ENCODE data around the gene PAPPA. TPM values are rescaled to one million over a fixed set of nuclear protein-coding genes. Genes with fewer than 3 reads are reported as not detected.

PAPPA gene
- total RNA-seq, 4 donors from 2014 or later = 0.53 to 2.3 (median 1.4) TPM

DNA sequence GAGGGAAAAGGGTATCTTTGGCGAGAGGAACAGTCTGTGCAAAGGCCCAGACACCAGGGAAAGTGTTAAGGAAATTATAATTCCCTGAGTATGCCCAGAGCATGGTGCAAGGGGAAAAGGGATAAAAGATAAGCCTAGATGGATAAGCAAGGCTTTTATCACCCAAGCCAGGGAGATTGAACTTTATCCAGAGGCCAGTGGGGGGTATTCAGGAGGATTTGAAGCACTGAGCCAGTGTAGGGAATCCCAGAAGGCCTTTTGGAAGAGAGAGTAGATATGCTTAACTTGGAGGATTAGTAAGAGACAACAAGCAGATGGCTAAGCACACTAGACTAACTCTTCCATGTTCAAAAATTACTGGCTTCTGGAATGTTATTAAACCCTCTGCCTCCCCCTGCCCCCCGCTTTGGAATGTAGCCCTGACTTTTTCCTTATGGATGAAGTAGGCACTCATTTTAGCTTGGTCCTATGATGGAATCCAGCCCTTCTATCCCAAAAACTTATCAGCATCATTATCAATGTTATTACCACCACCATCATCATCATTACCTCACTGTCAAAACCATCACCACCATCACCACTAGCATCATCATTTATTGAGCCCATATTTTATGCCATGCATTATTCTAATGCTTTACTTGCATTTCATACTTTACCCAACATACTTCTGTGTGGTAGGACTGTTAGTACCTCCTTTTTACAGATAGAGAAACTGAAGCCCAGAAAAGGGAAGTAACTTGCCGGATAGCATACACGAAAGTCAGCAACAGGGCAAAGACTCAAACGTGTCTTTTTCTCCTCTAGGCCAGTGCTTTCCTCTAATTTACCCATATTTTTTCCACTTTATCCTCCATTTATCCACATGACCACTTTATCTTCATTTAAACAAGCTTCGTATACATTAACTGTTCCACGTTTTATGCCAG, 237.0 kb downstream of the PAPPA start:
- 81% methylated on average over 7 of the region's 7 CpGs for WGBS
- TF ChIP-seq POLR2A (IDR thresholded peaks at IDR 0.05) (no peak), POLR2AphosphoS5 (IDR thresholded peaks at IDR 0.05) (no peak), EP300 (IDR thresholded peaks at IDR 0.05) (no peak)
- TF ChIP-seq, protein P1, sequence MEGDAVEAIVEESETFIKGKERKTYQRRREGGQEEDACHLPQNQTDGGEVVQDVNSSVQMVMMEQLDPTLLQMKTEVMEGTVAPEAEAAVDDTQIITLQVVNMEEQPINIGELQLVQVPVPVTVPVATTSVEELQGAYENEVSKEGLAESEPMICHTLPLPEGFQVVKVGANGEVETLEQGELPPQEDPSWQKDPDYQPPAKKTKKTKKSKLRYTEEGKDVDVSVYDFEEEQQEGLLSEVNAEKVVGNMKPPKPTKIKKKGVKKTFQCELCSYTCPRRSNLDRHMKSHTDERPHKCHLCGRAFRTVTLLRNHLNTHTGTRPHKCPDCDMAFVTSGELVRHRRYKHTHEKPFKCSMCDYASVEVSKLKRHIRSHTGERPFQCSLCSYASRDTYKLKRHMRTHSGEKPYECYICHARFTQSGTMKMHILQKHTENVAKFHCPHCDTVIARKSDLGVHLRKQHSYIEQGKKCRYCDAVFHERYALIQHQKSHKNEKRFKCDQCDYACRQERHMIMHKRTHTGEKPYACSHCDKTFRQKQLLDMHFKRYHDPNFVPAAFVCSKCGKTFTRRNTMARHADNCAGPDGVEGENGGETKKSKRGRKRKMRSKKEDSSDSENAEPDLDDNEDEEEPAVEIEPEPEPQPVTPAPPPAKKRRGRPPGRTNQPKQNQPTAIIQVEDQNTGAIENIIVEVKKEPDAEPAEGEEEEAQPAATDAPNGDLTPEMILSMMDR (IDR thresholded peaks at IDR 0.05) = no peak
- no peaks in the 10 kb centered on the region for H3K4me1 ChIP-seq

DNA sequence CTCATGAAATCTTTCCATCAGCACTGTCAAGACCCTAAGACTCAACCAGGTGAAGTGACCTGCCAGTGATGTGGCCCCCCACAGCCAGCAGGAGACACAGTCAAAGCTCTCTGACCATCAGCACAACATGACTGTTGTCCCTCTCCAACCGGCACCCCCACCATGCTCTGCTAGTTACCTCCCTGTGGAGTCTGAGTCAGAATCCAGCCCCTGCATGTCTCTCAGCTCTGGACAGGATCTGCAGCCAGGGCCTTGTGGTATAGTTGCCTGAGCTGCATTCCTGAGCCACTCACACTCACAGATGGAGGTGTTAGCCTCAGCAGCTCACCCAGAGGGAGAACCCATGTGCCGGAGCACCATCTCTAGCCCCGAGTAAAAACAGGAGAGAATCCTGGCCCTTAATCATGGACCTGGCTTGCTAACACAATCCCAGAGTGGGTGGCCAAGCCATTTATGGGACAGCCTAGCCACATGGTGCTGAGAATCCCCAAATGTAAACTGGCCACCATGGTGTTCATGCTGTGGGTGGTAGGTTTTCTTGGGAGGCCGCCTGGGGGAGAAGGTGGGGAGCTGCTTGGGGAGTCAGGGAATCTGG, 237.8 kb downstream of the PAPPA start:
- TF ChIP-seq POLR2AphosphoS5 (IDR thresholded peaks at IDR 0.05) = no peak
- TF ChIP-seq EP300 (IDR thresholded peaks at IDR 0.05) = no peak
- TF ChIP-seq POLR2A (IDR thresholded peaks at IDR 0.05) = no peak
- TF ChIP-seq, protein P1 (IDR thresholded peaks at IDR 0.05) = no peak
- no peak for DNase-seq (ENCODE audit: low spot score in 2 of 2)
- Histone ChIP-seq H3K27ac (no peak overlapping the region), H3K36me3 (no peaks in the 10 kb centered on the region), H3K27me3 (no peaks in the 10 kb centered on the region), H3K4me3 (no peak overlapping the region), H3K4me1 (no peaks in the 10 kb centered on the region), H3K9me3 (no peaks in the 10 kb centered on the region)
- 73% methylated on average over 3 of the region's 4 CpGs for WGBS

More for the DNA sequence above, 237.0 kb downstream of the PAPPA start:
- no peak overlapping the region for H3K4me3 ChIP-seq
- H3K27ac ChIP-seq = no peak overlapping the region
- no peak for DNase-seq (ENCODE audit: low spot score in 2 of 2)
- no peaks in the 10 kb centered on the region for H3K36me3 ChIP-seq
- H3K27me3 ChIP-seq = no peaks in the 10 kb centered on the region
- H3K9me3 ChIP-seq = no peaks in the 10 kb centered on the region

DNA sequence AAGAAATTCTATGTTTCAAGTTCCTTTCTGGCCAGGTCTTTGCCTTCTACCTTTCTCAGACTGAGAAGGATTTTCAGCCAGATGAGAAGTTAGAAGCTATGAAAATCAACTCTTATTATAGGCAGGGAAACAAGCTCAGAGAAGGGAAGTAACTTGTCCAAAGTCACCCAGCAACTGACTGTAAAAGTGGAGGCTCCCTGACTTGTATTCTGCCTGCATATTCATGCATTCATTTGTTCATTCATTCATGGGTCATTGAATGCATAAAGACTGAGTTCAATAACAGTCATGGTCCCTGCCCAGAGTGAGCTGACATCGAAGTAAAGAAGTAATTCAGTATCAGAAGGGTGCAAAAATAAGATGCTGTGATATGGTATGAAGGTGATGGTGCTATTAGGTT, 239.6 kb downstream of the PAPPA start:
- Histone ChIP-seq H3K27ac (no peak overlapping the region), H3K4me1 (no peaks in the 10 kb centered on the region), H3K9me3 (no peaks in the 10 kb centered on the region), H3K36me3 (no peaks in the 10 kb centered on the region), H3K4me3 (no peak overlapping the region), H3K27me3 (no peaks in the 10 kb centered on the region)
- TF ChIP-seq, protein P1 (IDR thresholded peaks at IDR 0.05) = no peak
- no peak for TF ChIP-seq POLR2AphosphoS5 (IDR thresholded peaks at IDR 0.05)
- no peak for TF ChIP-seq EP300 (IDR thresholded peaks at IDR 0.05)
- TF ChIP-seq POLR2A (IDR thresholded peaks at IDR 0.05) = no peak
- WGBS = 96% methylated on average over 1 of the region's 1 CpG
- DNase-seq (ENCODE audit: low spot score in 2 of 2) = no peak

DNA sequence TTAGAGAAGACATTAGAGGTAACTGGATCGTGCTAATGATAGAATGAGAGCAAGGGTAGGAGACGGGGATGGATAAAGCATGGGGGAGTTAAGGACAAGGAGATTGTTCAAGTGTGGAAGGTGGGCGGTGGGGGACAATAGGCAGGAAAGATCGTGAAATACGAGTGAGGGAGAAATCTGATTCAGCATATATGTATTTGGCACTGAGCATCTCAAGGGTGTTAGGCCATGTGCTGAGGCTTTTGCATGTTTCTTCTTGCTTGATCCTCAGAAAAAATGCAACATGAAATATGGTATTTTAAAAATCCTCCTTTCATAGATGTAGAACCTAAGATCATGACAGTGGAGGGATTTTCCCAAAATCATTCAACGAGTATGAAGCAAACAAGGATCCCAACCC, 240.5 kb downstream of the PAPPA start:
- TF ChIP-seq POLR2A (IDR thresholded peaks at IDR 0.05) (no peak), POLR2AphosphoS5 (IDR thresholded peaks at IDR 0.05) (no peak), EP300 (IDR thresholded peaks at IDR 0.05) (no peak)
- TF ChIP-seq, protein P1 (IDR thresholded peaks at IDR 0.05) = no peak
- Histone ChIP-seq H3K4me3 (no peak overlapping the region), H3K9me3 (no peaks in the 10 kb centered on the region), H3K27me3 (no peaks in the 10 kb centered on the region), H3K4me1 (no peaks in the 10 kb centered on the region), H3K36me3 (no peaks in the 10 kb centered on the region), H3K27ac (no peak overlapping the region)
- no peak for DNase-seq (ENCODE audit: low spot score in 2 of 2)
- WGBS = 75% methylated on average over 6 of the region's 6 CpGs

Measured in suprapubic skin (tissue), 4 donors.